ENCODE measurements around the gene SLC46A1. TPM values are rescaled to one million over a fixed set of nuclear protein-coding genes. Genes with fewer than 3 reads are reported as not detected.

SLC46A1 gene
- total and polyA plus RNA-seq, 2 of the 13 experiments (the other 11 are each of a cell fraction or from before 2014, with no cell fraction given), result 19.6 to 22.6 TPM

DNA sequence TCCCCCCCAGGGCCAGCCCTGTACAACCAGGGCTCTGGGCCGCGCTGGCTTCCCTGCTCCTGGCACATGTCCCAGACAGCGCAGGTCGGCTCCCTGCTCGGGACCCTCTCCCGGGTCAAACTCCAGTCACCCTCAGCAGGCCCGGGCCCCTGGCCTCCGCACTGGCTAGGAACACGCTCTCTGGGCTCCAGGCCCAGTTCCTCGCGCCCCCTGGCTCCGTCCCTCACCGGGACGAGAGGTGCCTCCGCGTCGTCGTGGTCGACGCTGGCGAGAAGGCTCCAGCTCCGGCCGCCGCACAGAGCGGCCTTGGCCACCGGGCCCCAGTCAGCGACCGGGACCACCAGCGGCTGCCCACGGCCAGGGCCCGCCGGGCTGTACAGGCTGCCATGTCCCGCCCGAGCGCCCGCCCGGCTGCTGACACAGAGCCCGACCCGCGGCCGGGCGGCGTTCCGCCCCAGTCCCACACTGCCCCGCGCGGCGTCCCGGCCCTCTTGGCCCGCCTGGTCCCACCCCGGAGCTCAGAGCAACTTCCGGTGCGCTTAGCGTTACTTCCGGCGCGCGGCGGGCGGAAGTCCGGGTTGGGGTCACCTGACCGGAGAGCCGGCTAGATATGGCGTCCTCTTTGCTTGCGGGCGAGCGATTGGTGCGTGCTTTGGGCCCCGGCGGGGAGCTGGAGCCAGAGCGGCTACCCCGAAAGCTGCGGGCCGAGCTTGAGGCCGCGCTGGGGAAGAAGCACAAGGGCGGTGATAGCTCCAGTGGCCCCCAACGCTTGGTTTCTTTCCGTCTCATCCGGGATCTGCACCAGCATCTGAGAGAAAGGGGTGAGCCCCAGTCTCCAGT, 48.7 kb downstream of the SLC46A1 start, which contains the start of gene POLDIP2 (continued):
- TF ChIP-seq, protein P1, sequence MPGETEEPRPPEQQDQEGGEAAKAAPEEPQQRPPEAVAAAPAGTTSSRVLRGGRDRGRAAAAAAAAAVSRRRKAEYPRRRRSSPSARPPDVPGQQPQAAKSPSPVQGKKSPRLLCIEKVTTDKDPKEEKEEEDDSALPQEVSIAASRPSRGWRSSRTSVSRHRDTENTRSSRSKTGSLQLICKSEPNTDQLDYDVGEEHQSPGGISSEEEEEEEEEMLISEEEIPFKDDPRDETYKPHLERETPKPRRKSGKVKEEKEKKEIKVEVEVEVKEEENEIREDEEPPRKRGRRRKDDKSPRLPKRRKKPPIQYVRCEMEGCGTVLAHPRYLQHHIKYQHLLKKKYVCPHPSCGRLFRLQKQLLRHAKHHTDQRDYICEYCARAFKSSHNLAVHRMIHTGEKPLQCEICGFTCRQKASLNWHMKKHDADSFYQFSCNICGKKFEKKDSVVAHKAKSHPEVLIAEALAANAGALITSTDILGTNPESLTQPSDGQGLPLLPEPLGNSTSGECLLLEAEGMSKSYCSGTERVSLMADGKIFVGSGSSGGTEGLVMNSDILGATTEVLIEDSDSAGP (CRISPR knock-in tag; IDR thresholded peaks at IDR 0.05; ENCODE audit: borderline replicate concordance), result peak; percentile 84; the same call in 1 of the 2 replicates
- peak; percentile 81; the same call in 2 of the 3 replicates for TF ChIP-seq MXI1 (IDR thresholded peaks at IDR 0.05; ENCODE audit: borderline replicate concordance, low read depth, low read length)
- peak; percentile 43; the same call in 1 of the 2 replicates for TF ChIP-seq HNRNPUL1 (IDR thresholded peaks at IDR 0.05; ENCODE audit: low read depth, low read length)
- TF ChIP-seq ZNF34 (CRISPR knock-in tag; IDR thresholded peaks at IDR 0.05; ENCODE audit: borderline replicate concordance), result 0 out of 2 replicates have a peak, but pooled peaks have one; percentile 28
- TF ChIP-seq EP300 (IDR thresholded peaks at IDR 0.05; ENCODE audit: low read depth in 2 of 2, low read length in 2 of 2), result peak in 1 of 2 experiments; percentile 48; a peak in 1 of 4 replicates
- TF ChIP-seq EP300 (CRISPR knock-in tag; IDR thresholded peaks at IDR 0.05; ENCODE audit: borderline replicate concordance), result 0 out of 2 replicates have a peak, but pooled peaks have one; percentile 26
- TF ChIP-seq MED1 (CRISPR knock-in tag; IDR thresholded peaks at IDR 0.05), result peak; percentile 62
- peak; percentile 68 for TF ChIP-seq ZNF776 (CRISPR knock-in tag; IDR thresholded peaks at IDR 0.05)
- TF ChIP-seq, protein P2, sequence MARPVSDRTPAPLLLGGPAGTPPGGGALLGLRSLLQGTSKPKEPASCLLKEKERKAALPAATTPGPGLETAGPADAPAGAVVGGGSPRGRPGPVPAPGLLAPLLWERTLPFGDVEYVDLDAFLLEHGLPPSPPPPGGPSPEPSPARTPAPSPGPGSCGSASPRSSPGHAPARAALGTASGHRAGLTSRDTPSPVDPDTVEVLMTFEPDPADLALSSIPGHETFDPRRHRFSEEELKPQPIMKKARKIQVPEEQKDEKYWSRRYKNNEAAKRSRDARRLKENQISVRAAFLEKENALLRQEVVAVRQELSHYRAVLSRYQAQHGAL (CRISPR knock-in tag; IDR thresholded peaks at IDR 0.05; ENCODE audit: not compliant biosample characterization), result peak; percentile 67
- TF ChIP-seq, protein P3, sequence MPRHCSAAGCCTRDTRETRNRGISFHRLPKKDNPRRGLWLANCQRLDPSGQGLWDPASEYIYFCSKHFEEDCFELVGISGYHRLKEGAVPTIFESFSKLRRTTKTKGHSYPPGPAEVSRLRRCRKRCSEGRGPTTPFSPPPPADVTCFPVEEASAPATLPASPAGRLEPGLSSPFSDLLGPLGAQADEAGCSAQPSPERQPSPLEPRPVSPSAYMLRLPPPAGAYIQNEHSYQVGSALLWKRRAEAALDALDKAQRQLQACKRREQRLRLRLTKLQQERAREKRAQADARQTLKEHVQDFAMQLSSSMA (CRISPR knock-in tag; IDR thresholded peaks at IDR 0.05), result no peak
- TF ChIP-seq ZNF30 (CRISPR knock-in tag; IDR thresholded peaks at IDR 0.05), result no peak
- TF ChIP-seq ARHGAP35 (CRISPR knock-in tag; IDR thresholded peaks at IDR 0.05; ENCODE audit: borderline replicate concordance), result peak; percentile 56
- TF ChIP-seq REL (CRISPR knock-in tag; conservative IDR thresholded peaks at IDR 0.05), result no peak
- TF ChIP-seq, protein P4, sequence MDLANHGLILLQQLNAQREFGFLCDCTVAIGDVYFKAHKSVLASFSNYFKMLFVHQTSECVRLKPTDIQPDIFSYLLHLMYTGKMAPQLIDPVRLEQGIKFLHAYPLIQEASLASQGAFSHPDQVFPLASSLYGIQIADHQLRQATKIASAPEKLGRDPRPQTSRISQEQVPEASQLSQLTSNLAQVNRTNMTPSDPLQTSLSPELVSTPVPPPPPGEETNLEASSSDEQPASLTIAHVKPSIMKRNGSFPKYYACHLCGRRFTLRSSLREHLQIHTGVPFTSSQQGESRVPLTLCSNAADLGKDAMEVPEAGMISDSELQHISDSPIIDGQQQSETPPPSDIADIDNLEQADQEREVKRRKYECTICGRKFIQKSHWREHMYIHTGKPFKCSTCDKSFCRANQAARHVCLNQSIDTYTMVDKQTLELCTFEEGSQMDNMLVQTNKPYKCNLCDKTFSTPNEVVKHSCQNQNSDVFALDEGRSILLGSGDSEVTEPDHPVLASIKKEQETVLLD (CRISPR knock-in tag; IDR thresholded peaks at IDR 0.05; ENCODE audit: low read depth), result peak; percentile 81
- TF ChIP-seq MEF2D (CRISPR knock-in tag; IDR thresholded peaks at IDR 0.05), result 0 out of 2 replicates have a peak, but pooled peaks have one; percentile 65
- TF ChIP-seq SMC3 (IDR thresholded peaks at IDR 0.05; ENCODE audit: low read length), result no peak
- 0 out of 2 replicates have a peak, but pooled peaks have one; percentile 26 for TF ChIP-seq ZNF230 (CRISPR knock-in tag; IDR thresholded peaks at IDR 0.05)
- TF ChIP-seq IRF2 (CRISPR knock-in tag; IDR thresholded peaks at IDR 0.05), result peak; percentile 87; the same call in 1 of the 2 replicates
- TF ChIP-seq, protein P5, sequence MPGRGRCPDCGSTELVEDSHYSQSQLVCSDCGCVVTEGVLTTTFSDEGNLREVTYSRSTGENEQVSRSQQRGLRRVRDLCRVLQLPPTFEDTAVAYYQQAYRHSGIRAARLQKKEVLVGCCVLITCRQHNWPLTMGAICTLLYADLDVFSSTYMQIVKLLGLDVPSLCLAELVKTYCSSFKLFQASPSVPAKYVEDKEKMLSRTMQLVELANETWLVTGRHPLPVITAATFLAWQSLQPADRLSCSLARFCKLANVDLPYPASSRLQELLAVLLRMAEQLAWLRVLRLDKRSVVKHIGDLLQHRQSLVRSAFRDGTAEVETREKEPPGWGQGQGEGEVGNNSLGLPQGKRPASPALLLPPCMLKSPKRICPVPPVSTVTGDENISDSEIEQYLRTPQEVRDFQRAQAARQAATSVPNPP (CRISPR knock-in tag; IDR thresholded peaks at IDR 0.05), result peak; percentile 94
- peak; percentile 92 for TF ChIP-seq SMYD3 (CRISPR knock-in tag; IDR thresholded peaks at IDR 0.05)
- no peak for TF ChIP-seq NCOA5 (CRISPR knock-in tag; IDR thresholded peaks at IDR 0.05)
- TF ChIP-seq ZNF777 (CRISPR knock-in tag; IDR thresholded peaks at IDR 0.05), result no peak
- TF ChIP-seq TARDBP (CRISPR knock-in tag; IDR thresholded peaks at IDR 0.05), result peak; percentile 97
- peak; percentile 90 for TF ChIP-seq ETV5 (CRISPR knock-in tag; IDR thresholded peaks at IDR 0.05; ENCODE audit: borderline replicate concordance)
